Caco-2 (cell line): ENCODE measurements around the gene HBP1. TPM values are rescaled to one million over a fixed set of nuclear protein-coding genes. Genes with fewer than 3 reads are reported as not detected.

ENCODE experiments used
- BruUV-seq: library from RNA; stranded (reverse); fragments of 400-500 nt; replicated peaks from 2 replicates; lab custom pipeline; 2021; lab: Mats Ljungman, UMichigan
- CTCF ChIA-PET: fragments of 300-600 bp; sonication (Branson Sonifier 250); formaldehyde crosslinking; loops from one replicate; lab custom pipeline; 2022; ENCODE audit warnings: antibody characterized with exemption; lab: Charles Lee
- POLR2A ChIA-PET: fragments of 300-600 bp; sonication (Branson Sonifier 250); formaldehyde crosslinking; loops from one replicate; lab custom pipeline; 2022; ENCODE audit warnings: antibody characterized with exemption; lab: Charles Lee
- DNase-seq, 2 experiments: peaks; one replicate each; pipeline versions ENCODE4 v3.0.0 to v3.0.0-alpha.2; 2020 to 2022
- H3K27me3 ChIP-seq: replicated peaks from 2 replicates; pipeline ENCODE4 v1.6.0; 2011; ENCODE audit warnings: low read length; ENCODE audit not compliant: control insufficient read depth, insufficient read depth
- H3K36me3 ChIP-seq: 2 replicates; pipeline ENCODE4 v1.5.1; 2011; ENCODE audit warnings: low read length; ENCODE audit not compliant: control insufficient read depth, insufficient read depth
- H3K4me1 ChIP-seq: fragments of 250-450 bp; sonication (Bioruptor Pico); 2 replicates; pipeline ENCODE4 v1.5.1; 2020; ENCODE audit warnings: mild to moderate bottlenecking
- H3K4me3 ChIP-seq: 2 replicates; pipeline ENCODE4 v1.5.1; 2011; ENCODE audit warnings: low read depth, mild to moderate bottlenecking, control low read depth, low read length
- H3K9me3 ChIP-seq: fragments of 250-450 bp; sonication (Bioruptor Pico); 2 replicates; pipeline ENCODE4 v1.5.1; 2020; ENCODE audit warnings: mild to moderate bottlenecking, moderate library complexity
- H3K27ac Mint-ChIP-seq: one replicate; pipeline ENCODE4 v1.8.0; 2022; ENCODE audit warnings: mixed read lengths; ENCODE audit not compliant: unreplicated experiment
- H3K27me3 Mint-ChIP-seq: one replicate; pipeline ENCODE4 v1.8.0; 2022; ENCODE audit warnings: mixed read lengths; ENCODE audit not compliant: insufficient read depth, unreplicated experiment
- H3K36me3 Mint-ChIP-seq: one replicate; pipeline ENCODE4 v1.8.0; 2022; ENCODE audit warnings: mild to moderate bottlenecking, mixed read lengths; ENCODE audit not compliant: insufficient read depth, unreplicated experiment
- H3K4me1 Mint-ChIP-seq: one replicate; pipeline ENCODE4 v1.8.0; 2022; ENCODE audit warnings: low read depth, mixed read lengths; ENCODE audit not compliant: unreplicated experiment
- H3K4me3 Mint-ChIP-seq: one replicate; pipeline ENCODE4 v1.8.0; 2022; ENCODE audit warnings: mild to moderate bottlenecking, moderate library complexity, mixed read lengths; ENCODE audit not compliant: unreplicated experiment
- H3K9me3 Mint-ChIP-seq: one replicate; pipeline ENCODE4 v1.8.0; 2022; ENCODE audit warnings: mixed read lengths; ENCODE audit not compliant: unreplicated experiment
- intact Hi-C: fragments of 100-400 bp; cut with micrococcal nuclease; formaldehyde crosslinking; loops from one replicate; pipeline ENCODE4 v1.10.0; 2022; ENCODE audit not compliant: unreplicated experiment
- total RNA-seq: library from RNA; stranded (reverse); gene quantifications from 2 replicates; pipeline ENCODE4 v1.2.3, GENCODE V29; 2022
- TF ChIP-seq, protein P1 (sequence below), 2 experiments: fragments of 200-600 bp in 1 of 2; IDR thresholded peaks; 1 replicate in 1 of 2; 2 replicates in 1 of 2; pipeline versions ENCODE4 v1.5.1 to v1.8.0; 2011 to 2022; ENCODE audit warnings: antibody characterized with exemption in 1 of 2, control low read depth in 1 of 2, inconsistent platforms in 1 of 2, low read depth in 1 of 2, low read length in 1 of 2, mild to moderate bottlenecking in 1 of 2, moderate library complexity in 1 of 2; ENCODE audit not compliant: insufficient read depth in 1 of 2, severe bottlenecking in 1 of 2, unreplicated experiment in 1 of 2

The HBP1 gene
- total RNA-seq, 1 experiment from 2014 or later = 24.2 TPM

DNA sequence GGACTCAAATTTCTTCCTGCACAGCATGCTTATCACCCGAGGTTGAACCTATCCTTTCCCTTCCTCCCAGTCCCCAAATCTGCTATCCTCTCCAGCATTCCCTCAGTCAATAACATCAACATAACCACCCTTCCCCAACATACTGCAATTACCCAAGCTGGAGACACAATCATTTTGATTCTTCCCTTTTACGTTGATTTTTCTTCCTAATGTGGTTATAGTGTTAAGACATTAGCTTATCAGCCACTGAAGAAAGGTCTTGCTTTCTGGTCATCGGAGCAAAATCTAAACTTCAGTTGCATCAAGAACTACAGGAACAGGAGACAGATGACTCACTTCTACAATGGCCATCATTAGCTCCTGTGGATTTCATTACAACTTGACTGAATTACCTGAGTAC lies 3.5 kb upstream of the HBP1 start:
- TF ChIP-seq, protein P1, sequence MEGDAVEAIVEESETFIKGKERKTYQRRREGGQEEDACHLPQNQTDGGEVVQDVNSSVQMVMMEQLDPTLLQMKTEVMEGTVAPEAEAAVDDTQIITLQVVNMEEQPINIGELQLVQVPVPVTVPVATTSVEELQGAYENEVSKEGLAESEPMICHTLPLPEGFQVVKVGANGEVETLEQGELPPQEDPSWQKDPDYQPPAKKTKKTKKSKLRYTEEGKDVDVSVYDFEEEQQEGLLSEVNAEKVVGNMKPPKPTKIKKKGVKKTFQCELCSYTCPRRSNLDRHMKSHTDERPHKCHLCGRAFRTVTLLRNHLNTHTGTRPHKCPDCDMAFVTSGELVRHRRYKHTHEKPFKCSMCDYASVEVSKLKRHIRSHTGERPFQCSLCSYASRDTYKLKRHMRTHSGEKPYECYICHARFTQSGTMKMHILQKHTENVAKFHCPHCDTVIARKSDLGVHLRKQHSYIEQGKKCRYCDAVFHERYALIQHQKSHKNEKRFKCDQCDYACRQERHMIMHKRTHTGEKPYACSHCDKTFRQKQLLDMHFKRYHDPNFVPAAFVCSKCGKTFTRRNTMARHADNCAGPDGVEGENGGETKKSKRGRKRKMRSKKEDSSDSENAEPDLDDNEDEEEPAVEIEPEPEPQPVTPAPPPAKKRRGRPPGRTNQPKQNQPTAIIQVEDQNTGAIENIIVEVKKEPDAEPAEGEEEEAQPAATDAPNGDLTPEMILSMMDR (IDR thresholded peaks at IDR 0.05; ENCODE audit: insufficient read depth in 1 of 2, low read depth in 1 of 2, low read length in 1 of 2, severe bottlenecking in 1 of 2, unreplicated experiment in 1 of 2) = no peak
- Histone ChIP-seq H3K4me3 (no peak overlapping the region), H3K9me3 (no peaks in the 10 kb centered on the region), H3K27me3 (no peaks in the 10 kb centered on the region), H3K36me3 (no peaks in the 10 kb centered on the region), H3K4me1 (no peaks in the 10 kb centered on the region)
- no peaks in the 10 kb centered on the region for H3K27me3 Mint-ChIP-seq
- H3K4me3 Mint-ChIP-seq = no peak overlapping the region
- H3K27ac Mint-ChIP-seq = no peak overlapping the region
- intact Hi-C loops = loop anchor here (10.0 kb wide), 1 partner anchor 881 kb away; the partner anchor contains the start of gene NAMPT
- CTCF ChIA-PET = interaction anchor here (1.0 kb wide), 1 partner anchor 13 kb away, joined by 3 read pairs; no protein-coding TSS in a partner anchor
- no peaks in the 10 kb centered on the region for H3K9me3 Mint-ChIP-seq
- peaks cover 27% of the 10 kb centered on the region for H3K36me3 Mint-ChIP-seq
- no peak for DNase-seq
- peaks cover under 1% of the 10 kb centered on the region for H3K4me1 Mint-ChIP-seq
- no TSS peak for BruUV-seq
- POLR2A ChIA-PET = no interaction called here

DNA sequence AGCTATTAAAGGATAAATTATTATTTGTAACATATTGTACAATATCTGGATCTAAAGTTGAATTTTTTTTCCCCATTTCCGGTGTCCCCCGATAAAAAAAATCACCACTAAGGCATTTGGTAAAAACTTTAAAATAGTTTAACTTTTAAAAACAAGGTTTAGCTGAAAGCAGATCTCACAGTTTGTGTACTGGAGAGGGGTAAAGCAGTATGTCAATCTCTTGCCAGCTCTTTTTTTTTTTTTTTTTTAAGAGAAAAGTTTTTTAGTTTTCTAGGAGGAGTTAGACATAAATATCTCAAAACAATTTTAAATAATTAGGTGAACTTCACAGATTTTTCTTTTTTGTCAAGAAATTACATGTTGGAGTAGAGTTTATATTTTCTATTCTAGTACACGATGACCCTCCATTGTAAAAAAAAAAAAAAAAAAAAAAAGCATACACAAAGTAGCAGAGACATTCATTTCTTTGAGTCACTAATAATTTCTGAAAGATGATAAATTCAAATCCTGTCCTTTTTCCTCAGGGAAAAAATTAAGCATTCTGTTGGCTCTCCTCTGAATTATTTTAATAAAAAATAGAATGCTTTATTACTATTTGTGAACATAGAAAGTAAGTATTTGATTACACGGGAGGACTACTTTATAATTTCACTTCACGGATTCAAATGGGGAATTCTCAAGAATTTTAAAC lies 1.9 kb upstream of the HBP1 start:
- H3K4me3 Mint-ChIP-seq = peak overlapping the region; percentile 85
- CTCF ChIA-PET = interaction anchor here (1.2 kb wide), 1 partner anchor 17 kb away, joined by 3 read pairs; no protein-coding TSS in a partner anchor
- Histone ChIP-seq H3K27me3 (no peaks in the 10 kb centered on the region), H3K36me3 (no peaks in the 10 kb centered on the region), H3K4me3 (peak overlapping the region; percentile 61), H3K4me1 (no peaks in the 10 kb centered on the region), H3K9me3 (no peaks in the 10 kb centered on the region)
- no peak for DNase-seq
- peaks cover 27% of the 10 kb centered on the region for H3K36me3 Mint-ChIP-seq
- H3K27me3 Mint-ChIP-seq = no peaks in the 10 kb centered on the region
- BruUV-seq = no TSS peak
- TF ChIP-seq, protein P1 (IDR thresholded peaks at IDR 0.05; ENCODE audit: insufficient read depth in 1 of 2, low read depth in 1 of 2, low read length in 1 of 2, severe bottlenecking in 1 of 2, unreplicated experiment in 1 of 2) = no peak
- intact Hi-C loops = loop anchor here (1.0 to 10.0 kb wide), 3 partner anchors 20 to 882 kb away; partner anchors contain the start of gene NAMPT
- H3K4me1 Mint-ChIP-seq = peaks cover 6% of the 10 kb centered on the region
- no peaks in the 10 kb centered on the region for H3K9me3 Mint-ChIP-seq
- H3K27ac Mint-ChIP-seq = peak overlapping the region; percentile 93
- POLR2A ChIA-PET = interaction anchor here (0.7 kb wide), 1 partner anchor 1079 kb away, joined by 5 read pairs; no protein-coding TSS in a partner anchor

DNA sequence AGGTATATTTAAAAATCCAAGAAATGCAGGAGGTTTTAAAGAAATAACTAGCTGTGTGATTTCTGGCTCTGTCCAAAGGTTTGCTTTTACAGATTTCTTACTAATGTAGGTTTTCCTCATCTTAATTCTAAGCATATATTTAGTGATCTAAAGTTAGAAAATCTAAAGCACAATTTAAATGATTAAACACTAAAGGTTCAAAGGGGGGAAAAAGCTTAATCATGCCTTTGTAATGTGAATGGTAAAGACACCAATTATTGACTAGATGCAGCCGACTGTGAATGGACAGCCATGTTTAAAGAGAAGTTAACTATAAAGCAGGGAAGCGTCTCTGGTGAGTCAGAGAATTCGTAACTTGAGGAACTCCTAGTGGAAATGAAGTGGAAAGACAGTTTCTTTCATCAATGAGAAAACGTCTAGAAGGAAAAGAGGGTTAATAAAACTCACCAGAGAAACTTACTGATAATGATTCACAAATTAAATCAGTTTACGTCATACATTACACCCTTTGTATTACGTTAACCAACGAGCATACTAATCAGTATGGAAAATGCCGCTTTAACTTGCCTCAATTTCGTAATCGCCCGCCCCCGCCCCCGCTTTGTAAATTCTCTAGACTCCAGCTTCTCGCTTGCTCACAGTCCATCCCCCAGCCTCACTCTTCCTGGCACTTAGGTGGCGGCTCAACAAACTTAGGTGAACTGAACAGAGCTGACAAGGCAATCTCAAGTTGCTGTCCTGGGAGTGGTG lies 1.1 kb upstream of the HBP1 start:
- peak; percentile 47 to 51 for DNase-seq
- CTCF ChIA-PET = interaction anchor here (0.7 to 2.5 kb wide), 6 partner anchors 15 to 576 kb away, joined by 3 to 12 read pairs (median 4); partner anchors contain the start of gene CBLL1
- no peaks in the 10 kb centered on the region for H3K27me3 ChIP-seq
- no peaks in the 10 kb centered on the region for H3K36me3 ChIP-seq
- BruUV-seq = TSS peak; percentile 87
- H3K9me3 ChIP-seq = no peaks in the 10 kb centered on the region
- no peaks in the 10 kb centered on the region for H3K9me3 Mint-ChIP-seq
- POLR2A ChIA-PET = interaction anchor here (0.5 to 1.3 kb wide), 4 partner anchors 16 to 413 kb away, joined by 3 to 7 read pairs (median 4); no protein-coding TSS in a partner anchor
- peak overlapping the region; percentile 85 for H3K4me3 Mint-ChIP-seq
- H3K27ac Mint-ChIP-seq = peak overlapping the region; percentile 93
- intact Hi-C loops = loop anchor here (1.0 to 10.0 kb wide), 5 partner anchors 15 to 883 kb away; partner anchors contain the start of gene NAMPT
- no peaks in the 10 kb centered on the region for H3K27me3 Mint-ChIP-seq
- peak overlapping the region; percentile 61 for H3K4me3 ChIP-seq
- peaks cover 6% of the 10 kb centered on the region for H3K4me1 Mint-ChIP-seq
- TF ChIP-seq, protein P1 (IDR thresholded peaks at IDR 0.05; ENCODE audit: insufficient read depth in 1 of 2, low read depth in 1 of 2, low read length in 1 of 2, severe bottlenecking in 1 of 2, unreplicated experiment in 1 of 2) = peak; percentile 39 to 40
- peaks cover 27% of the 10 kb centered on the region for H3K36me3 Mint-ChIP-seq
- H3K4me1 ChIP-seq = no peaks in the 10 kb centered on the region
